ENCODE results near the gene ITPR3.

The ITPR3 gene

DNA sequence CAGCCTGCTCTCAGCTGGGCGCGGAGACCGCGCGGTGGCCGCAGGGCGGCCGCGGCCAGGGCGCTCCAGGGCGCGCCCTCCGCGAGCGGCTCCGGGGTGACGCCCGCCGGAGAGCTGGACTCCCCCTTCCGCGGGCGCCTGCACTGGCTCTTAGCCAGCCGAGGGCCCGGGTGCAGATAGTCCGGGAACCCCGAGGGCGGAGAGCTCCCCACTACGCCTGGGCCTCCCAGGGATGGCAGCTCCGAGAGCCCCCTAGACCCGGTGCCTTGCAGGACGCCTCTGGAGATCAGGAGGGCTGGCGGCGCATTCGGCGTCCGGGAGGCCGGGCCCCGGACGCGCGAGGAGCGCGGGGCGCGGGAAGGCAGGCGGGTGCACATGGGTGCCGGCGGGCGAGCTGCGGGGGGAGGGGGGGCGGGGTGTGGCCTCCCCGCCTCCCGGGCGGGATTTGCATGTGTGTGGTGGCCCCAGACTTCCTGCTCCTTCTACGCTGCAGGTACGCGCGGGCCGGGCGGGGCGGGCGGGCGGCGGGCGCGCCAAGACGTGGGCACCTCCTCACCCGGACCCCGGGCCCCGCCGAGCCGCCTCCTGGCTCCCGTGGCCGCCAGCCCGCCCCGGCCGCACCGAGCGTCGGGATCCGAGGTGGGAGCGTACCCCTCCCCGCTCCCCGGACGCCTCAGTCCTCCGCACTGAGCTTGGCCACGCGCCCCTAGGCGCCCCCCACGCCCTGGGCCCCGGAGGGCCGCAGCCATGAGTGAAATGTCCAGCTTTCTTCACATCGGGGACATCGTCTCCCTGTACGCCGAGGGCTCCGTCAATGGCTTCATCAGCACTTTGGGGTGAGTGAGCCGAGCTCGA is at the start of gene ITPR3:
ITPR3 (plus strand) TSS at position 467 of the 855 bp plus-strand sequence; CDS start at position 748, 281 bp downstream.
- no peak for DNase-seq (ENCODE audit: low read depth, low spot score)
- H3K27ac ChIP-seq, result peak within 1 kb of the TSS; percentile 97

- H3K27ac ChIP-seq, result peak overlapping the region; percentile 75
- DNase-seq (ENCODE audit: low read depth, low spot score), result no peak
These were observed 49.3 kb upstream of the ITPR3 start for GRCh38 chr6:33571637-33572316.

- H3K27ac ChIP-seq, result no peak overlapping the region
- no peak for DNase-seq (ENCODE audit: low read depth, low spot score)
These were observed 45.9 kb upstream of the ITPR3 start for GRCh38 chr6:33575211-33575610.

GRCh38 chr6:33576668-33577067 is 44.5 kb upstream of the ITPR3 start:
- no peak for DNase-seq (ENCODE audit: low read depth, low spot score)
- peak overlapping the region; percentile 89 for H3K27ac ChIP-seq

GRCh38 chr6:33577106-33577535 is 44.0 kb upstream of the ITPR3 start:
- no peak for DNase-seq (ENCODE audit: low read depth, low spot score)
- H3K27ac ChIP-seq, result peak overlapping the region; percentile 89

DNA sequence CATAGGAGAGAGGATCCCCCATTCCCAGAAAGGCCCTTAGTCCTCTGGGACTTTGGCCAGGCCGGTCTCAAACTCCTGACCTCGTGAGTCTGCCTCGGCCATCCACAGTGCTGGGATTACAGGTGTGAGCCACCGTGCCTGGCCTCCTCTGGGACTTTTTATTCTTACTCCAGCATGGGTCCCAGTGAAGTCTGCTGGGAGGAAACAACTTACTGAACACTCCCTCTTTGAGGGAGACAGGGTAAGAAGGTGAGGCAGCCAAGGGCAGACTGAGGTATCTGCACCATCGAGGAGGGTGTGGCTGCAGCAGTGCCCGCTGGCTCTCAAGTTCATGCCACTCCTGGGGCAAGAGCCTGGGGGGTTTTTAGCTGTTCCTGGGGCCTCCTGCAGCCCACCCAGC is 43.4 kb upstream of the ITPR3 start:
- DNase-seq (ENCODE audit: low read depth, low spot score), result no peak

GRCh38 chr6:33578164-33578563 is 43.0 kb upstream of the ITPR3 start:
- peak overlapping the region; percentile 89 for H3K27ac ChIP-seq
- DNase-seq (ENCODE audit: low read depth, low spot score), result no peak

More for the DNA sequence above, 43.4 kb upstream of the ITPR3 start:
- H3K27ac ChIP-seq, result peak overlapping the region; percentile 89

- no peak for DNase-seq (ENCODE audit: low read depth, low spot score)
- peak overlapping the region; percentile 89 for H3K27ac ChIP-seq
These were observed 42.5 kb upstream of the ITPR3 start for GRCh38 chr6:33578588-33579011.

- peak within 1 kb of the TSS; percentile 89 for H3K27ac ChIP-seq
- no peak for DNase-seq (ENCODE audit: low read depth, low spot score)
These were observed 41.1 kb upstream of the ITPR3 start, which contains the start of gene BAK1 for GRCh38 chr6:33579828-33580714. Gene BAK1, minus strand, starts transcription at chr6:33580276. Its CDS starts 2,672 bp downstream, at chr6:33577604.

DNA sequence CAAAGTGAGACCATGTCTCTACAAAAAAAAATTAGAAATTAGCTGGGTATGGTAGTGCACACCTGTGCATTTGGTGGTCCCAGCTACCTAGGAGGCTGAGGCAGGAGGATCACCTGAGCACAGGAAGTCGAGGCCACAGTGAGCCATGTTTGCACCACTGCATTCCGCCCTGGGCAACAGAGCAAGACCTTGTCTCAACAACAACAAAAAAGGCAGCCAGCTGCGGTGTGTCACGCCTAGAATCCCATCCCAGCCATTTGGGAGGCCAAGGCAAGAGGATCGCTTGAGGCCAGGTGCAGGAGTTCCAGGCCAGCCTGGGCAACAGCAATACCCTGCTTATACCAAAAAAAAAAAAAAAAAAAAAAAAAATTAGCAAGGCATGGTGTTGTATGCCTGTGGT is 39.9 kb upstream of the ITPR3 start:
- no peak for DNase-seq (ENCODE audit: low read depth, low spot score)
- peak overlapping the region; percentile 89 for H3K27ac ChIP-seq

DNA sequence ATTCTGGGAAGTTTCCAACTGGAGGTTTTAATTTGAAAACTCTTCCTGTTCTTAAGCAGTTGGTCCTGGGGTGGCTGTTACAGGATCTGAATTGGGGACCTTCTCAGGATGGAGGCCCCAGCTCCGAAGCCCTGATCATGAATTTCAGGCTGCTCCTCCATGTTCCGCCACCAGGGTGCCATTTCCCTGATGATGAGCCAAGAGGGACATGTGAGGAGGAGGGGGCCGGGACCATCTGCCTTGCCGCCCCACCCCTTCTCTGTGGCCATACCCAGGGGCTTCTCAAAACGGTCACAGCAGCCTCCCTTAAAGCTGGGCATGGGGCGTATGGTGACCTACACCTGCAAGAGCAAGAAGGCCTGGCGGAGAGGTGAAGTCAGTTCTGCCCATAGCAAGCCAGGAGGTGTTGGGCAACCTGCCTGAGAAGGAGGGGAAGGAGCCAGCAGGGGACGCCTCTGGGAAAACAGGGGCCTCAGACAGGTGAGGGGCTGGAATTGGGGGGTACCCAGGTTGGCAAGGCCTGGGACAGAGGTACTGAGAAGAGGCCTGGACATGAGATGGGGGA is 37.4 kb upstream of the ITPR3 start:
- DNase-seq (ENCODE audit: low read depth, low spot score), result no peak
- H3K27ac ChIP-seq, result no peak overlapping the region

DNA sequence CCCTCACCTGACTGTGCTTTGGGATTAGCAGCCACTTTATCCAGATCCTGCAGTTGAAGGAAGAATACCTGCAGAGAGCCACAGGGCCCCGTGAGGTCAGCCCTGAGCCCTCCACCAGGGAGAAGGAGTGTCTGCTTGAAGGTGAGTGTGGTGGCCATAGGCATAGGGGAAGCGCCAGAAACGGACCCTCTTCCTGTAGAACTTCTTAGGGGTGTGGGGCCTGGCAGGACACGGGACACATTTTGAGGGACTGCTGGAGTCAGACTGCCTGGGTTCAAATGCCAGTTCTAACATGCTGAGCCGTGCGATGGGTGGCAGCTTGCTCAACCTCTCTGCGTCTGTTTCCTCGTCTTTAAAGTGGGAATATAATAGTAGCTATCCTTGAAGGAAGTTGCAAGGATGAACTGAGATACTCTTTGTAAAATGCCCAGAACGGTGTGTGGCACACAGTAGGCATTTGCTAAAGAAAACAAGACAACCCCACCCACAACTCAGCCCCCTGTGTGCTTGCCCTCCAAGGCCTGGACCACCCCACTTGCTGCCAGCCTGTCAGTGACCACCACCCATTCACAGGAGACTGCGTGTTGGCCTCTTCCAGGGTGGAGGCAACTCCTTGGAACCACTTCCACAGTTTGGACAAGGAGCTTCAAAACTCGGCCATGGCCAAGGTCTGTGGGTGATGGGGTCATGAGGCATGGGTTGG is 36.3 kb upstream of the ITPR3 start:
- DNase-seq (ENCODE audit: low read depth, low spot score), result no peak
- no peak overlapping the region for H3K27ac ChIP-seq

GRCh38 chr6:33585403-33586107 is 35.6 kb upstream of the ITPR3 start:
- H3K27ac ChIP-seq, result no peak overlapping the region
- DNase-seq (ENCODE audit: low read depth, low spot score), result no peak

DNA sequence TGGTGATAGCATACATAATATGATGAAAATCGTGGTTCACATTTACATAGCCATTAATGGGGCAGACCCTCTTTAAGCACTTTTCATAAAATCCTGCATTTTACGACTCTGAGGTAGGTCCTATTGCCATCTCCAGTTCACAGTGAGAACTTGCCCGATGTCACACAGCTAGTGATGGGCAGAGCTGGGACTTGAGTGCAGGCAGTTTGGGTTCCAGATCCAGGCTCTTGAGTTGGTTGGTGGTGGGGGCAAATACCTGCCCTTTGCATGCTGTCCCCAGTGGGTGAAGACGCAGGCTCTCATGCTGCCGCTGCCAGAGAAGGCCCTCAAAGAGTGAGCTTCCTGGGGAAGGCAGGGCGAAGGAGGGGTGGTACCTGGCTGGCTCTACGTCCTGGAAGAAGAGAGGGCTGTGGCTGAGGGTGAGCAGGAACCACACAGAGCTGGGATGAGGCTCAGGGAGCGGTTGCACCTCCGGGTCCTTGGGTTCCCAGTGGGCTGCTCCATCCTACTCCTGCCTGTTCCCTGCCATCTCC is 34.9 kb upstream of the ITPR3 start:
- DNase-seq (ENCODE audit: low read depth, low spot score), result no peak
- no peak overlapping the region for H3K27ac ChIP-seq

DNA sequence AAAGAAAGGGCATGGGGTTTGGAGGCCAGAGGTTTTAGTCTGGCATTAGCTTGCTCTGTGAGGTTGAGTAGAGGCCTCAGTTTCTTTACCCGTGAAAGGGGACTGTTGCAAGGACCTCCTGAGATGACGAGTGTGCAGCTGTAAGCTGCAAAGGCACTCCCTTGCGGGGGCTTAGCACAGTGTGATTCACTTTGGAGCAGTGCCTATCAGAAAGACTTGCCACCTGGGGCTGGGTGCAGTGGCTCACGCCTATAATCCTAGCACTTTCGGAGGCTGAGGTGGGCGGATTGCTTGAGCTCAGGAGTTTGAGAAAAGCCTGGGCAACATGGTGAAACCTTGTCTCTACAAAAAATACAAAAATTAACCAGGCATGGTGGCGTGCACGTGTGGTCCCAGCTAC is 33.6 kb upstream of the ITPR3 start:
- H3K27ac ChIP-seq, result no peak overlapping the region
- no peak for DNase-seq (ENCODE audit: low read depth, low spot score)

DNA sequence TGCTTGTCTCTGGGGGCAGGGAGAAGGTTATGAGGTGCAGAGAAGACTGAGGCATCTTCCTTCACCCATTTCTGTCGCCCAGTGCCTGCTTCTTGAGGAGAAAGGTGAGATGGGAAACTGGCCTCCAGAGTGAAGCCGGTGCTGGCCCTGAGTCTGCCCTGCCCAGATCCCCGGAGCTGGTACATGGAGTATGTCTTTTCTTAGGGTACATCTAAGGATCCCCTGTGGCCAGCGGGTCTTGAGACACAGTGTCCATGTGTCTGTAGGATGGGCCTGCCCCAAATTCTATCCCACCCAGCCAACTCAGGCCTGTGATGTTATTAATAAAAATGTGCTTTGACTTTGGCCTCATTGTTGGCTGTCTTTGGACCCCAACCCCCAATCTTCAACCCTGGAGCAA is 32.2 kb upstream of the ITPR3 start:
- no peak overlapping the region for H3K27ac ChIP-seq

GRCh38 chr6:33589392-33589730 is 31.8 kb upstream of the ITPR3 start:
- peak overlapping the region; percentile 95 for H3K27ac ChIP-seq
- no peak for DNase-seq (ENCODE audit: low read depth, low spot score)

More for the DNA sequence above, 32.2 kb upstream of the ITPR3 start:
- no peak for DNase-seq (ENCODE audit: low read depth, low spot score)

DNA sequence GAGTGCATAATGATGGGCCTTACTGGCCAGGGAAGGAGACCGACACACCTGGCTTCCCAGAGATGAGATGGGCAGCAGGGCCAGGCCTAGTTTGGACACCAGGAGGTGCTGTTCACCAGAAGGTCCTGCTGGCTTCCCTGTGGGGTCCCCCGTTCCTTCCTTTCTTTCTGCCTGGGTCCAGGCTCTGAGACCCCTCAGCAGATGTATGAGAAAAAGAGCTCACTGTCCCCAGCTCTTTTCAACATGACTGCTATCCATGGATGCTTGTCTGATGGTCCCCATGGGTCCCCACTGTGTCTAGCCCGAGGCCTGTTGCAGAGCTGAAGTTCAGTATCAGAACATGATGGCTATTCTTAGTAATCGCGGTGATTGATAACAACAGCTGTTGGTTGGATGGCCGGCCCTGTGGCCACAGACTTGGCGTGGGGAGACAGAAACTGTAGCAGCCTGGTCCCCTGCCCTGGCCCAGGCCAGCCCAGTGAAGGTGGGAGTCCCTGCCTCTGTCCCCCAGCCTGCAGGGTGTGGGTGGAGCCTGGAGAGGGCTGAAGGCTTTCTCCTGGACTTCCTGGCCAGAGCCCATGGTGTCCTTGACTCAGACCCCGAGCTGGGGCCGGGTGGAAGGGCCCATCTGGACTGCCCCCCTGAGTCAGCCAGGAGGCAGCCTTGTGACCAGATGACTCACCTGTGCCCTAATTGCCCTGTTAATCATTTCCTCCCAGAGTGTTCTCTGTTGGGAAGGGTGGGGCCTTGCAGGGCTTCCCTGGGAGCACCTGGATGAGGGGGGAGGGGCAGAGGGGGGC is 31.2 kb upstream of the ITPR3 start:
- H3K27ac ChIP-seq, result peak overlapping the region; percentile 95

More for the DNA sequence above, 31.2 kb upstream of the ITPR3 start:
- peak; percentile 80 for DNase-seq (ENCODE audit: low read depth, low spot score)

All from epithelial cell of prostate (primary cell).